GM18909 (cell line): ENCODE measurements around the gene TNFAIP8L1.

Experiments used
- ATAC-seq: cut with Tn5 transposase; IDR thresholded peaks from one replicate; pipeline ENCODE4 v1.9.1; 2021; ENCODE audit warnings: mild to moderate bottlenecking; ENCODE audit not compliant: unreplicated experiment, poor library complexity

The TNFAIP8L1 gene

DNA sequence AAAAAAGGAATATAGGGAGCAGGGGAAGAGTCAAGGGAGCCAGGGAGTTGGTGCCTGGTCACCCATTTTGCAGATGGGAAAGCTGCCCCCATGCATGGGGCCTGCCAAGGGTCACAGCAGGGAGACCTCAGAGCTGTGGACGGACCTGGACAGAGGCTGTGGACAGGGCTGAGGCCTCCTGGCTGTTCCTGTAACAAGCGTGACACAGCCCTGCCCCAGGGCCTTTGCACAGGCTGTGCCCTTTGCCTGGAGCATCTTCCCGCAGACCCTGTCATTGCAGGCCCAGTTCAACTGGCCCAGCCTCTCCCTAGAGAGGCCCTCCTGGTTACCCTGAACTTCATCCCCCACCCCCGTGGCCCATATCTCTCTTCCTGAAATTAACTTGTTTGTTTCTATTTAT, 6.4 kb downstream of the TNFAIP8L1 start:
- no peak for ATAC-seq

DNA sequence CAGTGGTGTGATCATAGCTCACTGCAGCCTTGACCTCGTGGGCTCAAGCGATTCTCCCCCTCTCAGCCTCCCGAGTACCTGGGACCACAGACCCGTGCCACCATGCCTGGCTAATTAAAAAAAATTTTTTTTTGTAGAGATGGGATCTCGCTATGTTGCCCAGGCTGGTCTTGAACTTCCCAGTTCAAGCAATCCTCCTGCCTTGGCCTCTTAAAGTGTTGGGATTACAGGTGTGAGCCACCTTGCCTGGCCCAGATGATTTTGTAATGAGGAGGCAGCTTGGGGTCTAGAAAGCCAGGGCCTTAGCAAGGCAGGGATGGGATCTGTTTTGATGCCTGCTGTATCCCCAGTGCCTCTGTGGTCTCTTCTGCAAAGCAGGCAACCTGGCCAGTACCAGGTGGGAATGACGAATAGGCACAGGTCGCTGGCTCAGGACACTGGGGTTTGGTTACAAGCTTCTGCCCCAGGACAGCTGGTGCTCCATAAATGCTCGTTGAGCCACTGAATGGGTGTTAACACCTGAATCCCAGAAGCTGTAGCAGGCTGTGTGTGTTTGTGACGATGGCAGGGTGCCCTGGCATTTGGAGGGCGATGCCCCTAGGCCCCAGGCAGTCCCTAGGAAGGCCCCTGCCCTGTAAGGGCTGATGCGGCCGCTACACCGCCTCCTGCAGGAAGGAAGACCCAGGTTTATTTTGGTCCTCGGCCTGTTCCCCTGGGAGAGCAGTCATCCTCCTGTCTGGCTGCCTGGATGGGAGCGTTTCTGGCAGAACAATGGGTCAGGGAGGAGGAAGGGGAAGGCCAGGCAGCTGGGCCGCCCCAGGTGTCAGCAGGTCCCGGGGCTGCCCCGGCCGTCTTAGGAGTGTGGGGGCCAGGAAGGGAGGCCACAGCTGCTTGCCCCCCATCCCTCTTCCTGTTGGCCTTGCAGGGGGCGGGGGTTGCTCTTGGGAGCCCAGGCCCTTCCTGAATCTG, 8.6 kb downstream of the TNFAIP8L1 start:
- ATAC-seq, result no peak

DNA sequence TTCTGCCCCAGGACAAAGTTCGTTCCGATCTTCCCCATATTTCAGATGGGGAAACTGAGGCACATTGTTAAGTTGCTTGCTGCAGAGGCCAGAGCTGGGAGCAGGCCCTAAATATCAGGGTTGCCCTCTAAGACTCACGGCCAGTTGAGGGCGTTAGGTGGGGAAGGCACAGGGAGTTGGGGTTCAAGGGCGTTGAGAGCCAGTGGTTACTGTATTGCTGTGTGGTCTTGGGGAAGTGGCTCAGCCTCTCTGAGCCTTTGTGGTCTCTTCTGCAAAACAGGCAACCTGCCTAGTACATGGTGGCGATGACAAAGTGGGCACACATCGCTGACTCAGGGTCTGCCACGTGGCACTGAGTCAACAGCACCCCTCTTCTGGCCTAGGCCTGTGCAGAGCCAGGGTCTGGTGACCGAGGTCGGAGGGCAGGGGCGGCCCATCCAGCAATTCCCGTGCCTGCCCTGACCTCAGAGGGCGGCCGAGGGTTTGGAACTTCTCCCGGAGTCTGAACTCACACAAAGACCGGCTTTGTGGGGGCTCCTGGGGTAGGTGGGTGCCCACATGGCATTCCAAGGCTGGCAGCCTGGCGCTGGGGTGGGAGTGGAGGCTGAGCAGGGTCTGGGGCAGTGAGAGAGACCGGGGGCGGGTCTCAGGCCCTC, 10.2 kb downstream of the TNFAIP8L1 start:
- no peak for ATAC-seq

DNA sequence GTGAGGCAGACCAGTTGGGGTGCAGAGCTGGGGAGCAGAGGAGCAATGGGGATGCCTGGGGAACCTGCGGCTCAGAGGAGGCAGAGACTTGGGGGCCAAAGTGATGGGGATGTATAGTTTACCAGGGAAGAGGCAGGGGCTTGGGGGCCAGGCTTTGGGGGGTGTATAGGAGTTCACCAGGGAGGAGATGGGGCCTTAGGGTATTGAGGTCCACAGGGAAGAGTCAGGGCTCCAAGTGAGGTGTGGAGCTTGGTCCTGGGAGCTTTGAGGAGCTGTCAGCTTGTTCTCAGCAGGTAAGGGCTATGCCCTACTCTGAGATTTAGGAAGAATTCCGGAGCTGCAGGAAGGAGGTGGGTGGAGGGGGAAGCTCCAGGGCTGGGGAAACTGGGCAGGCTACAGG, 10.8 kb downstream of the TNFAIP8L1 start:
- ATAC-seq, result no peak

DNA sequence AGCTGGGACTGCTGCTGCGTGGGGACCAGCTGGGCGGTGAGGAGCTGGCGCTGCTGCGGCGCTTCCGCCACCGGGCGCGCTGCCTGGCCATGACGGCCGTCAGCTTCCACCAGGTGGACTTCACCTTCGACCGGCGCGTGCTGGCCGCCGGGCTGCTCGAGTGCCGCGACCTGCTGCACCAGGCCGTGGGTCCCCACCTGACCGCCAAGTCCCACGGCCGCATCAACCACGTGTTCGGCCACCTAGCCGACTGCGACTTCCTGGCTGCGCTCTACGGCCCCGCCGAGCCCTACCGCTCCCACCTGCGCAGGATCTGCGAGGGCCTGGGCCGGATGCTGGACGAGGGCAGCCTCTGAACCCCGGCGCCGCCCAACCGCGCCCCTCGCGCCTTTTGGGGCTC, 12.8 kb downstream of the TNFAIP8L1 start:
- ATAC-seq, result no peak

DNA sequence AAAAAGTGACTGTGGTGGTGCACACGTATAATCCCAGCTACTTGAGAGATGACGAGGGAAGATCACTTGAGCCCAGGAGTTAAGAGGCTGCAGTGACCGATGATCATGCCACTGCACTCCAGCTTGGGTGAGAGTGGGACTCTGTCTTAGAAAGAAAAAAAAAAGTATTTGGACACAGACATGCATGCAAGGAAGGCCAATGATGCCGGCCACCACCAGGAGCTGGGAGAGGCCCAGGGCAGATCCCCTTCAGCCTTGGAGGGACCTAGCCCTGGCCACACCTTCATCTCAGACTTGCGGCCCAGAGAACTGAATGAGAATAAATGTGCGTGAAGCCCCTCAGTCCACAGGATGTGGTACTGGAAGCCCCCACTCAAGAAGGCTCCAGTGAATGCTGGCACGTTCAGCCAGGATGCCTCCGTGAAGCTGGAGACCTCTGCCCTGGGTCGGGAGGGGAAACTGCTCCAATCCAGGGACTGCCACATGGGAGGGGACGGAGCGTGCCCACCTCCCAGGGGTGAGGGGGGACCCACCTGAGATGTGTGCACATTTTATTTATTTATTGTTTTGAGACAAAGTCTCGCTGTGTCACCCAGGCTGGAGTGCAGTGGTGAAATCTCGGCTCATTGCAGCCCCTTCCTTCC, 14.6 kb downstream of the TNFAIP8L1 start:
- ATAC-seq, result no peak

DNA sequence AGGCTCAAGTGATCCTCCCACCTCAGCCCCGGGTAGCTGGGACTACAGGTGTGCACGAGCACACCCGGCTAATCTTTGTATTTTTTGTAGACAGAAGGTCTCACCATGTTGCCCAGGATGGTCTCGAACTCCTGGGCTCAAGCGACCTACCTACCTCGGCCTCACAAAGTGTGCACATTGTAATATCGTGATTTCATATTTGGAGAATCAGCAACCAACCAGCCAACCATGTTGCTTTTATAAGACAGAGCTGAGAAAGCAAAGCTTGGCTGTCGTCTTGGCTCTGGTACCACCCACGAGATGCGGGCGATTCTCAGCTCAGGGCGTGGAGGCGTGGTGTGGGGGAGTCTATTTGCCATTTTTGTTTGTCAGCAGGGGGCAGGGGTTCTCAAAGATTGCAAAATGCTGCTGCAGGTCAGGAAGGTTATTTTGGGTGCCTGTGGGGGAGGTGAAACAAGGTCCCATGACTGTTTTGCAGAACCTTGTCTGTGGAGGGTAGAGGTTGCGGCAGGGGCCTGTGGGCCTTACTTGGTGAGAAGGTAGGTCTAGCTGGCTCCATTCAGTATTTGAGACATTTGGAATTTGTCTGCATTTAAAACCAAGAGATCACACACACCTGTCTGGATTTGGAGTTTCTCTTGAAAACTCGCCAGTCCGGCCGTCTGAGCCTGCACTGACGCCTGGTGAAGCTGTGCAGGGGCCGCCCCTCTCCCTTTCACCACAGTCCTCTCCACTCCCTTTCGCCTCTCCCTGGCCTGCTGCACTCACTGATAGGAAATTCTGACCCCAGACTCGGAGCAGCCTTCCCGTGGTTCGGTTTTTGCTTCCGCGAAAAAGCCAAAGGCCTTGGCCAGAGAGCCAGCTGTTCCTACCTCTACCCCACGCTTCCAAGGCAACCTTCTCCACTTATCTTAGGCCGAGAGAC, 15.4 kb downstream of the TNFAIP8L1 start:
- no peak for ATAC-seq

DNA sequence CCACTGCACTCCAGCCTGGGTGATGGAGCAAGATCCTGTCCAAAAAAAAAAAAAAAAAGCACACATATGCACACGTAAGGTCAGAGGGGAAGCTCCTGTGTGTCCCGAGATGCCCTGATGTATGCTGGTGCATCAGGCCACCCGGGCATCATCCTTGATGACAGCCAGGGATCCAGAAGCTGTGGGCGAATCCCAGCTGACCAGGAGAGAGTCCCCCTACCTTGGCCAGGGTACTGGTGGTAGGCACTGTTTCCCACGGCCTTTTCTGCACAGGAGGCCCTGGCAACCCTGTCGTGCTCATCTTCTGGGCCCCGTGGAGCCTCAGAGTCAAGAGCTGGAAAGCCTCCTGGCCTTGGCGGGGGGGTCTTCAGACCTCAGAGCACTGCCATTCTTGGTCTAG, 16.8 kb downstream of the TNFAIP8L1 start:
- no peak for ATAC-seq

DNA sequence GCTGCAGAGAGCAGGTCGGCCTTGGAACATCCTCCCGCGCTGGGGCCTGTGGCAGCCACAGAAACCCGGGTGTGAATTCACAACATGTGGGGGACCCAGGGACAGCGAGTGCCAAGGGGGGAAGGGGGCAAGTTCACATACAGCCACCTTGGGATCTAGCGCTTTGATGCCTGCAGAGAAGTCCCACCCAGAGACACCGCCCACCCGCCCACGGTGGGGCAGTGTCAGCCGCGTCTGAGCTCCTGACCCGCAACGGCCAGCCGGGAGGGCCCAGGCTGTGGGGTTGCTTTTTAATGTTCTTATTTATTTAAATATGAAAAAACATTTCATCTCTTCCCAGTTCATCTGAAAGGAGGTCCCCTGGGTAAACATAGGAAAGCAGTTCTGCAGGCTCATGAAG, 17.9 kb downstream of the TNFAIP8L1 start:
- no peak for ATAC-seq

DNA sequence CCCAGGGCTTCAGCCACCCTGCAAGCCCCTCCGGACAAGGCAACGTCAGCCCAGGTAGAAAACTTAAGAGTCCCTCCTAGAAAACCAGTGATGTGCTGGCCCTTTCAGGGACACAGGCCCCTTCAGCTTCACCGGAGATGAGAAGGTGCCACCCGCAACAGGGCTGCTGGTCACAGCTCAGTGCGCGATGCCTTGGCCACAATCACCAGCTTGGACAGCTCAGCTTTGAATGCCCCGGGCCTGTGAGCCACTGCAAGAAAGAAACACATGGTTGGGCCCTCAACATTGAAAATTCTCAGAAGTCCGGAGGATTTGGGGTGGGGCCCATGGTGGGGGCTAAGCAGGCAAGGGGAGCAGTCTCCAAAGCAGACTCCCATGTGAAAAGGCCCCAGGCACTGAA, 18.5 kb downstream of the TNFAIP8L1 start:
- ATAC-seq, result no peak

DNA sequence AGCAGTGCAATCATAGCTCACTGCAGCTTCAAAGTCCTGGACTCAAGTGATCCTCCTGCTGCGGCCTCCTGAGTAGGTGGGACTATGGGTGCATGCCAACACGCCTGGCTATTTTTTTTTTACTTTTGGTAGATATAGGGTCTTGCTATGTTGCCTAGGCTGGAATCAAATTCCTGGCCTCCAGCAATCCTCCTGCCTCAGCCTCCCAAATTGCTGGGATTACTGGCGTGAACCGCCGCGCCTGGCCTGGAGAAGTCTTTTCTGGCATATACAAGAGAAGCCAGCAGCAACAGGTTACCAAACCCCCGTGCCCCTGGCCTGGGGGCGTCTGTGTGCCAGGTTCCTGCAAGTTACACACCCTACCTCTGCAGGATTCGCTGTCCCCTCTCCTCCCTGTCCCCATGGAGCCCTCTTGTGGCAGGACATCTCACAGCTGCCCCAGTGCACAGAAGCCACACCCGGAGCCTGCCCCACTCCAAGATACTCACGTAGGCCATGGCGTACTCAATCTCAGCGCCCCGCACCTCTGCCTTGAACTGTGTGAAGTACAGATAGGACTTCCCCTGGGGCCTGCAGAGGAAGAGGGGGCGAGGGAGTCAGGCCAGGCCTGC, 21.0 kb downstream of the TNFAIP8L1 start:
- no peak for ATAC-seq

DNA sequence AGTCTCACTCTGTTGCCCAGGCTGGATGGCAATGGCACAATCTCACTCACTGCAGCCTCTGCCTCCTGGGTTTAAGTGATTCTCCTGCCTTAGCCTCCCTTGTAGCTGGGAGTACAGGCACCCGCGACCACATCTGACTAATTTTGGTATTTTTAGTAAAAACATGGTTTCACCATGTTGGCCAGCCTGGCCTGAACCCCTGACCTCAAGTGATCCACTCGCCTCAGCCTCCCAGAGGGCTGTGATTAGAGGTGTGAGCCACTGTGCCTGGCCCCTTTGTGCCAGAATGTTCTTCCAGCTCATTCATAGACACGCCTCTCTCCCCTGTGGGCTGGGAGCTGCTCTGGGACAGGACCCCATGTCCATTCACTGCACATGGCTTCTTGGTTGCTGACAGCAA, 21.7 kb downstream of the TNFAIP8L1 start:
- no peak for ATAC-seq

DNA sequence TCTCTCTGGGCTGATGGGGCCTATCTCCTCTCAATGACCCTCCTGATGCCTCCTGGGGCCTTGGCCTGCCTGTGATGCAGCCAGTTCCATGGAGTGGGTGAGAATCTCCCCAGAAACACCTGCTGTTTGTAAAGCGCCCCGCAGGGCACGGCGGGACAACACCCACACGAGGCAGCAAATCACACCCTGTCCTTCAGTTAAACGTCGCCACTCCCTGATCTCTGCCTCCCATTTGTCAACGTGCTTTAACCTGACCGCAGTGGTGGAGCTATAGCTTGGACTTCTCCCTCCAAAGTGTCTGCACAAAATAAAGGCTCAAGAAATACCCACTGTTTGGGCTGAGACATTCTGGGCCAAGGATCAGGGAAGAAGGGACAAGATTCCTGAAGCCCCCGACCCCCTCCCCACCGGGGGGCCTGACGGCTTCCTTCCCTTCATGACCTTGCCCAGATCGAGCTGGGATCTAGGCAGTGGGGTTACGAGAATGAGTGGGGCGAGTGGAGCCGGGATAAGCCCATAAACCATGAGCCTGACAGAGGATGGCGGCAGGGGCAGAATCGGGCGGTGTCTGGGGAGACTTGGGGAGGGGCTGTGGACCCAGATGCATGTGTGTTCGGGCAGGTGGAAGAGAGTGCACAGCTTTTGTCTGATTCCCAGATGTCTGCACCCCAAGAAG, 22.8 kb downstream of the TNFAIP8L1 start:
- ATAC-seq, result no peak

DNA sequence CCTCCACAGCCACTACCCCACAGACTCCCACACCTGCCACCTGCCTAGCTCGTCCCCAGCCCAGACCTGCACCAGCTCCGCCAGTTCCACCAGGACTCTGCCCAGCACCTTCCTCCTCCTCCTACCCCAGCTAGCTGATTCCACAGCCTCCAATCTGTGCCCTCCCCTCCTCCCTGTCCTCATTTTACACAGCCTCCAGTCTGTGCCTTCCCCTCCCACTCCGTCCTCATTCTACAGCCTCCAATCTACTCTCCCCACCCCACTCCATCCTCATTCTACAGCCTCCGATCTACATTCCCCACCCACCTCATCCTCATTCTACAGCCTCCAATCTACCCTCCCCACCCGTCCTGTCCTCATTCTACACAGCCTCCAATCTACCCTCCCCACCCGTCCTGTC, 23.5 kb downstream of the TNFAIP8L1 start:
- ATAC-seq, result no peak

DNA sequence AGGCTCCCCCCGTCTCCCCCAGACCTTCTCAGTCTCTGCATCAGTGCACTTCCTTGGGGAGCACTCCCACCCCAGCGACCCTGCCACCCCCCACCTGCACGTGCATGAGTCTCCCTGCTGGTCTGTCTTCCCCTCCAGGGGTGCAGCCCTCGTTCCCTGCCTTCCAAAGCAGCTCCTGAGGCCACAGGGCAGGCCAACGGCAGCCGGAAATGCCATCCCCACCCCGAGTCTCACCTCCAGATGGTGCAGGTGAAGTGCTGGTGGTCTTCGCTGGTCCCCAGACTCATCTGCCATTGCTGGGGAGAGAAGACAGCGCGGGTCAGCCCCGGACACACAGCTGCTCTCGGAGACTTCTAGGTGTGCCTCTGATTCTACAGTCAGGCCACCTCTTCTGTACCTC, 25.3 kb downstream of the TNFAIP8L1 start:
- no peak for ATAC-seq

DNA sequence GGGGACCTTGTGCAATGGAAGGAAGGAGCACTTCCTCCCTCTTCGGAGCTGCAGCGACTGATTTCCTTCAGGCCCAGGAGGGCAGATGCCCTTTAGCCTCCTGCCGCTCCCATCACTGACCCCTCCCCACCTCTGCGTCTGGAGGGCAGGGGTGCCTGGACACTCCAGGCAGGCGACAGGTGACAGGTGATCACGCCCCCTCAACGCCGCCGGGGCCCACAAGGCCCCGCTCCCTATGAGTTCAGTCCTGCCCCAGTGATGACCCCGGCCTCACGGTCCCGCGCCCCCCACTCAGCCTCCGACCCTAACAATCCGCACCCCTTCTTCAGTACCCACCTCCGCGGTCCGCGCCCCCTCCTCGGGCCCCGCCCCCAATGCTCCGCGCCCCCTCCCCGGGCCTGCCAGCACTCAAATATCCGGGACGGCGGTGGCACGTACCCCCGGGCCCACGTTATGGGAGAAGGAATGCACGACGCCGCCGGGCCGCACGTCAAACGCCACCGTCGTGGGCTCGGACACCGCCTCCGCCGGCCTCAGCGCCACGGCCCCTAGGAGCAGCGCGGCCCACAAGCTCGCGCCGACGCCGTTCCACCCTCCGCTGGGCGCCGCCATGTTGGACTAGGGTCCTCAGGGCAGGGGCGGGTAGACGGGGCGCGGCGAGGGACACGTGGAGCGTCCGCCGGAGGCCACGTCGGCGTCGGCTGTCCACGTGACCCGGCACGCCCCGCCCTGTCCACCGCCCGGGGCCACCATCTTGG, 30.6 kb downstream of the TNFAIP8L1 start, which contains the start of gene MYDGF:
MYDGF (minus strand) TSS at position 620 of the 758 bp plus-strand sequence; CDS start at position 612, 8 bp downstream.
- ATAC-seq, result peak; percentile 92

DNA sequence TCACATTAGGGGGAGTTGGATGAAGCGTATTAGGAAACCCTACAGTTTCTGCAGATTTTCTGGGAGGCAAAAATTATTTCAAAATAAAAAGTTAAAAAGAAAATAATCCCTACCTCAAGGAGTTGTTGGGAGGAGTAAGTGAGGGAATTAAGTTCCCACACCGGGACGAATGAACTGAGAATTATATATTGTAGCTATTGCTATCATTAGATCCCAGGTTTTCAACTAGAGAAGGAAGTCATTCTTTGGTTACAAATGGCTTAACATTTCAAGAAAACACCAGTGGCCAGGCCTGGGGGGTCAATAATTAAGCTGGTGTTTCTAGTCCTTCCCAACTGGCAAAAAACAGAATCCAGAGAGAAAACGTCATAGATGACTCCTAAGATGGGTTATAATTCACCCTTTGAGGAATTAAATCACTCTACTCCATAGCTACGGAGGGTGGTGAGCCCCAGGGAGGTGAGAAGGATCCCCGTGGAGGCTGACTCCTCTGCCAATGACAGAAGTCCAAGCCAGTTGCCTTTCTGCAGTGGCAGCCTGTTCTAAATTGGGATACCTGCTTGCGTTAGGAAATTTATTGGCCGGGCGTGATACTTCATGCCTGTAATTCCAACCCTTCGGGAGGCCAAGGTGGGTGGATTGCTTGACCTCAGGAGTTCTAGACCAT, 32.0 kb downstream of the TNFAIP8L1 start:
- no peak for ATAC-seq

DNA sequence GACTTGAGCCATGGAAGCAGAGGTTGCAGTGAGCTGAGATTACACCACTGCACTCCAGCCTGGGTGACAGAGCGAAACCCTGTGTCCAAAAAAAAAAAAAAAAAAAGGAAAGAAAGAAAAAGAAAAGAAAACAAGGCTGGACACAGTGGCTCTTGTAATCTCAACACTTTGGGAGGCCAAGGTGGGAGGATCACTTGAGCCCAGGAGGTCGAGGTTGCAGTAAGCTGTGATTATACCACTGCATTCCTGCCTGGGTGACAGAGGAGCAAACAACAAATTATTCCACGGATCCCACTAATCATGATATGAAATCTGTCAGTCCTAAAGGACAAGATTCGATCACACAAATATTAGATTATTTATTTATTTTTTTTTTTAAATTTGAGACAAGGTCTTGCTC, 33.9 kb downstream of the TNFAIP8L1 start:
- no peak for ATAC-seq
